Trophoblast cell (in vitro differentiated cells and primary cell): ENCODE data around the gene MUC4.

ENCODE experiments used
- DNase-seq, 2 donors: peaks; one replicate each; pipeline ENCODE4 v3.0.0-alpha.2; 2016
- H2AFZ ChIP-seq: 2 replicates; pipeline ENCODE4 v1.6.1; 2013; ENCODE audit warnings: low read length, moderate library complexity, mild to moderate bottlenecking; ENCODE audit not compliant: insufficient read depth, poor library complexity
- H2AK5ac ChIP-seq: 2 replicates; pipeline ENCODE4 v1.6.1; 2013; ENCODE audit warnings: mild to moderate bottlenecking, low read length
- H2BK120ac ChIP-seq: 2 replicates; pipeline ENCODE4 v1.6.1; 2013; ENCODE audit warnings: low read length, mild to moderate bottlenecking, moderate library complexity; ENCODE audit not compliant: insufficient read depth, poor library complexity
- H2BK12ac ChIP-seq: 2 replicates; pipeline ENCODE4 v1.6.1; 2013; ENCODE audit warnings: mild to moderate bottlenecking, low read length, moderate library complexity
- H2BK5ac ChIP-seq: 2 replicates; pipeline ENCODE4 v1.6.1; 2013; ENCODE audit warnings: low read length, low read depth, moderate library complexity, mild to moderate bottlenecking; ENCODE audit not compliant: poor library complexity
- H3K14ac ChIP-seq: 2 replicates; pipeline ENCODE4 v1.6.1; 2013; ENCODE audit warnings: mild to moderate bottlenecking, low read length
- H3K18ac ChIP-seq: 2 replicates; pipeline ENCODE4 v1.6.1; 2013; ENCODE audit warnings: mild to moderate bottlenecking, low read length
- H3K23ac ChIP-seq: 2 replicates; pipeline ENCODE4 v1.6.1; 2013; ENCODE audit warnings: low read length
- H3K27ac ChIP-seq: 2 replicates; pipeline ENCODE4 v1.5.1; 2013; ENCODE audit warnings: low read depth, mild to moderate bottlenecking, inconsistent platforms, low read length, moderate library complexity
- H3K27me3 ChIP-seq: 2 replicates; pipeline ENCODE4 v1.6.1; 2013; ENCODE audit warnings: inconsistent platforms, mild to moderate bottlenecking, low read length, moderate library complexity; ENCODE audit not compliant: insufficient read depth
- H3K36me3 ChIP-seq, 2 experiments: 1 replicate in 1 of 2; 2 replicates in 1 of 2; pipeline ENCODE4 v1.6.1; 2013; ENCODE audit warnings: low read length in 2 of 2, mild to moderate bottlenecking in 2 of 2, moderate library complexity in 1 of 2; ENCODE audit not compliant: insufficient read depth in 2 of 2, control insufficient read depth in 1 of 2
- H3K4ac ChIP-seq: 2 replicates; pipeline ENCODE4 v1.6.1; 2013; ENCODE audit warnings: low read depth, mild to moderate bottlenecking, low read length, moderate library complexity
- H3K4me1 ChIP-seq, 2 experiments: 1 replicate in 1 of 2; 2 replicates in 1 of 2; pipeline ENCODE4 v1.6.1; 2013; ENCODE audit warnings: low read length in 2 of 2, mild to moderate bottlenecking in 2 of 2, moderate library complexity in 1 of 2; ENCODE audit not compliant: insufficient read depth in 2 of 2, control insufficient read depth in 1 of 2
- H3K4me2 ChIP-seq: 2 replicates; pipeline ENCODE4 v1.6.1; 2013; ENCODE audit warnings: inconsistent platforms, mild to moderate bottlenecking, low read length, moderate library complexity
- H3K4me3 ChIP-seq: 2 replicates; pipeline ENCODE4 v1.5.1; 2013; ENCODE audit warnings: mild to moderate bottlenecking, low read depth, low read length, inconsistent platforms
- H3K79me1 ChIP-seq: one replicate; pipeline ENCODE4 v1.6.1; 2013; ENCODE audit warnings: low read length
- H3K79me2 ChIP-seq: 2 replicates; pipeline ENCODE4 v1.6.1; 2013; ENCODE audit warnings: low read length, mild to moderate bottlenecking; ENCODE audit not compliant: control insufficient read depth, insufficient read depth, poor library complexity
- H3K9ac ChIP-seq: 2 replicates; pipeline ENCODE4 v1.6.1; 2013; ENCODE audit warnings: mild to moderate bottlenecking, low read length
- H3K9me3 ChIP-seq: 2 replicates; pipeline ENCODE4 v1.6.1; 2013; ENCODE audit warnings: low read depth, mild to moderate bottlenecking, control low read depth, inconsistent platforms, low read length; ENCODE audit not compliant: insufficient read depth
- H4K12ac ChIP-seq: 2 replicates; pipeline ENCODE4 v1.6.1; 2013; ENCODE audit warnings: low read depth, mild to moderate bottlenecking, low read length, moderate library complexity
- H4K8ac ChIP-seq: 2 replicates; pipeline ENCODE4 v1.6.1; 2013; ENCODE audit warnings: low read depth, mild to moderate bottlenecking, low read length, moderate library complexity
- H4K91ac ChIP-seq: one replicate; pipeline ENCODE4 v1.6.1; 2013; ENCODE audit warnings: low read depth, mild to moderate bottlenecking, low read length, moderate library complexity
- WGBS: extraction: QIAGEN DNeasy Blood & Tissue Kit; methylation state at CpG from one replicate; pipeline ENCODE4 v1.1.7; 2013; ENCODE audit warnings: missing lambda C conversion rate; ENCODE audit not compliant: insufficient read length, insufficient coverage; ENCODE audit errors: extremely low coverage; 5-methylcytosine and 5-hydroxymethylcytosine counted together

The MUC4 gene

DNA sequence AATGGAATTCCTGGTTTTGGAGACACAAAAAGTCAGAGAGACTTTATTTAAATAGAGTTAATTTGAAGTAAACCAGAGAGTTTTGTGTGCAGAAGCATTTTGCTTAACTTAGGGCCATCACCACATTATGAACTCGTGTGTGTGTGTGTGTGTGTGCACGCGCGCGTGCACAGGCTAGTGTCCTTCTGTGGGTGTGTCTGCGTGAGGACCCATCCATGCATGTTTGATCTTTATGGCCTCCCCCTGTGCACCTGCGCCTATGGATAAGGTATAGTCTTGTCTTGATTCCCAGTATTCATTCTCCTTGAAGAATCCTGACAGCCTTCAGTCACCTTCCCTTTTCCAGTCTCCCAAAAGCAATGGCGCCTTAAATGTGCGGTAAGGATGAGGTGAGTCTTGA is 65.0 kb downstream of the MUC4 start:
- Histone ChIP-seq H2AFZ (no peak overlapping the region), H4K12ac (no peak overlapping the region), H3K27ac (no peak overlapping the region), H3K4ac (no peak overlapping the region), H3K4me2 (no peak overlapping the region), H3K36me3 (no peaks in the 10 kb centered on the region), H4K91ac (no peak overlapping the region), H2BK5ac (no peak overlapping the region), H3K79me2 (no peaks in the 10 kb centered on the region), H3K4me3 (no peak overlapping the region), H3K79me1 (no peaks in the 10 kb centered on the region), H3K9me3 (peaks cover 3% of the 10 kb centered on the region), H2AK5ac (no peak overlapping the region), H3K27me3 (no peaks in the 10 kb centered on the region), H2BK12ac (no peak overlapping the region), H3K14ac (no peak overlapping the region), H2BK120ac (no peak overlapping the region), H3K9ac (no peak overlapping the region), H3K4me1 (peaks cover 2% of the 10 kb centered on the region in 2 experiments), H3K18ac (no peak overlapping the region), H4K8ac (no peak overlapping the region), H3K23ac (no peak overlapping the region)
- no CpG with 5 or more reads among the region's 9 CpGs for WGBS
- no peak for DNase-seq

DNA sequence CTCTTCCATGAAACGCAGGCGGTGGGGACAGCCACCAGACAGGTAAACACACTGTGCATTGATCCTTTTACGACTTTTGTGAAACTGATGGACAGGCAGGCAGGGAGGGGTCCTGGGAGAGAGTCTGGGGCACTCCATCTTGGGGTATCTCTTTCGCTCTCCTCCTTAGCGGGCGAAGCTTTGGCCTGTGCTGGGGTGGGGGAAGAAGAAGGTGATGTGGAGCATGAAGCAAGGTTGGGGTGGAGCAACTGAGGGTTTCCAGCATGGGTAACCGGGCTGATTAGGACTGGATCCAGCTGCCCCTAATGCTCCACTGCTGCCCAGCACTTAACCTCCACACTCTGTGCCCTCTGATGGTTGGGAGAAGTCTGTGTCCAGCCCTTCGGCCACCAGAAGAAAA is 65.4 kb downstream of the MUC4 start:
- DNase-seq, result no peak
- WGBS, result no CpG with 5 or more reads among the region's 8 CpGs
- Histone ChIP-seq H2AFZ (no peak overlapping the region), H3K9me3 (peaks cover 3% of the 10 kb centered on the region), H3K14ac (no peak overlapping the region), H2BK12ac (no peak overlapping the region), H4K8ac (no peak overlapping the region), H3K79me1 (no peaks in the 10 kb centered on the region), H3K18ac (no peak overlapping the region), H3K4me1 (peaks cover 2% of the 10 kb centered on the region in 2 experiments), H3K36me3 (no peaks in the 10 kb centered on the region), H4K12ac (no peak overlapping the region), H3K23ac (no peak overlapping the region), H3K27ac (no peak overlapping the region), H3K9ac (no peak overlapping the region), H3K4ac (no peak overlapping the region), H2AK5ac (no peak overlapping the region), H2BK5ac (no peak overlapping the region), H3K4me3 (no peak overlapping the region), H3K4me2 (no peak overlapping the region), H2BK120ac (no peak overlapping the region), H3K79me2 (no peaks in the 10 kb centered on the region), H3K27me3 (no peaks in the 10 kb centered on the region), H4K91ac (no peak overlapping the region)

GRCh38 chr3:195744437-195744836 is 67.3 kb downstream of the MUC4 start:
- Histone ChIP-seq H3K18ac (no peak overlapping the region), H3K9me3 (peaks cover 3% of the 10 kb centered on the region), H4K8ac (no peak overlapping the region), H2BK12ac (no peak overlapping the region), H2BK5ac (no peak overlapping the region), H3K4me2 (no peak overlapping the region), H4K12ac (no peak overlapping the region), H3K9ac (no peak overlapping the region), H3K4me1 (peaks cover 2% of the 10 kb centered on the region in 2 experiments), H4K91ac (no peak overlapping the region), H3K4ac (no peak overlapping the region), H2AFZ (no peak overlapping the region), H3K79me1 (no peaks in the 10 kb centered on the region), H3K4me3 (no peak overlapping the region), H3K79me2 (no peaks in the 10 kb centered on the region), H3K36me3 (no peaks in the 10 kb centered on the region), H3K23ac (no peak overlapping the region), H2AK5ac (no peak overlapping the region), H2BK120ac (no peak overlapping the region), H3K27me3 (no peaks in the 10 kb centered on the region), H3K27ac (no peak overlapping the region), H3K14ac (no peak overlapping the region)
- DNase-seq, result no peak
- WGBS, result no CpG with 5 or more reads among the region's 4 CpGs

DNA sequence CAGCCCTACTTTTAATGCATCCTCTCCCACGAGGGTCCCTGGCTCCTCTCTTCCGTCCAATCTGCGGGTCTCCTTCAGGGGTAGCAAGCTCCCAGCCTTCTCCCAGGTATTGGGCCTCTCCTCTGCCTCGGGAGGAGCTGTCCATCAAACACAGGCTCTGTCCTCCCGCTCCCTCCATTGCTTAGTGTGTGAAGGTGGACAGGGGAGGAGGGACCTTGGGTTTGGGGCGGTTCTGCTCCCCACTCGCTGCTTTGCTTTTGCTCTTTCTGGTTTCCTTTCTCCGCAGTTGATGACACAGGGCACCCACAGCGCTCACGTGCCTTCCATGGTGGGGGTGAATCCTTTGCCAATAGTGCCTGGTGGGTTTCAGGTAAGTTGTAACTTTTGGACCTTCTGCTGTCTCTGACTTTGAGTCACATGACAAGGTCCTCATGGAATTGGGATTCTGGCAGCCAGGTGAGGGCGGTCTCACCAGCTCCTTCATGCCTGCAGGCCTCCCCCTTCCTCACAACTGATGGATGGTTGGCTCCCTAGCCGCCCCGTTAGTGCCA is 72.1 kb downstream of the MUC4 start:
- no CpG with 5 or more reads among the region's 13 CpGs for WGBS
- no peak overlapping the region for H4K8ac ChIP-seq
- no peak overlapping the region for H3K4ac ChIP-seq
- H3K4me1 ChIP-seq, result no peaks in the 10 kb centered on the region
- H3K23ac ChIP-seq, result no peak overlapping the region
- H4K12ac ChIP-seq, result no peak overlapping the region
- no peak overlapping the region for H2BK12ac ChIP-seq
- no peak overlapping the region for H2AFZ ChIP-seq
- H3K9ac ChIP-seq, result no peak overlapping the region
- no peaks in the 10 kb centered on the region for H3K79me2 ChIP-seq
- no peak overlapping the region for H3K4me3 ChIP-seq
- H3K36me3 ChIP-seq, result no peaks in the 10 kb centered on the region
- no peak overlapping the region for H2AK5ac ChIP-seq
- no peaks in the 10 kb centered on the region for H3K27me3 ChIP-seq
- no peak overlapping the region for H2BK120ac ChIP-seq
- no peak overlapping the region for H4K91ac ChIP-seq
- no peak overlapping the region for H3K14ac ChIP-seq
- H3K4me2 ChIP-seq, result no peak overlapping the region
- H3K79me1 ChIP-seq, result no peaks in the 10 kb centered on the region
- H3K27ac ChIP-seq, result no peak overlapping the region
- no peak overlapping the region for H3K18ac ChIP-seq
- no peaks in the 10 kb centered on the region for H3K9me3 ChIP-seq
- no peak overlapping the region for H2BK5ac ChIP-seq
- DNase-seq, result no peak
